Psoas muscle (tissue), 8 donors: ENCODE results near the gene PSAPL1. TPM values are rescaled to one million over a fixed set of nuclear protein-coding genes. Genes with fewer than 3 reads are reported as not detected.

Experiments used
- ATAC-seq, 4 donors: fragments of 200-7000 bp; cut with Tn5 transposase; one replicate each; pipeline ENCODE4 v1.9.1; 2020; ENCODE audit warnings: moderate library complexity in 3 of 4, mild to moderate bottlenecking in 2 of 4
- DNase-seq, 2 donors: peaks; one replicate each; pipeline ENCODE4 v3.0.0-alpha.2; 2020
- H3K27ac ChIP-seq: fragments of 200-600 bp; one replicate; pipeline ENCODE4 v1.8.0; 2022
- H3K27me3 ChIP-seq, 3 donors: fragments of 200-600 bp in 1 of 3; one replicate each; pipeline versions ENCODE4 v1.6.1 to v1.8.0; 2013 to 2022; ENCODE audit warnings: low read length in 2 of 3, mild to moderate bottlenecking in 2 of 3, moderate library complexity in 1 of 3; ENCODE audit not compliant: insufficient read depth in 3 of 3
- H3K36me3 ChIP-seq, 2 donors: fragments of 200-600 bp in 1 of 2; one replicate each; pipeline versions ENCODE4 v1.6.1 to v1.8.0; 2013 to 2022; ENCODE audit warnings: low read depth in 1 of 2, mild to moderate bottlenecking in 1 of 2, moderate library complexity in 1 of 2; ENCODE audit not compliant: insufficient read depth in 1 of 2
- H3K4me1 ChIP-seq: fragments of 200-600 bp; one replicate; pipeline ENCODE4 v1.8.0; 2022
- H3K4me3 ChIP-seq: fragments of 200-600 bp; one replicate; pipeline ENCODE4 v1.8.0; 2022; ENCODE audit warnings: mild to moderate bottlenecking
- H3K9me3 ChIP-seq: fragments of 200-600 bp; one replicate; pipeline ENCODE4 v1.8.0; 2022
- WGBS, 3 donors: extraction: QIAGEN DNeasy Blood & Tissue Kit; methylation state at CpG; one replicate each; pipeline versions ENCODE4 v1.1.6 to v1.1.7; 2013; 5-methylcytosine and 5-hydroxymethylcytosine counted together
- intact Hi-C, 2 donors: fragments of 100-400 bp; cut with DNase I; formaldehyde crosslinking; loops; one replicate each; pipeline versions ENCODE4 v1.11.0 to v1.14.2; 2022
- polyA plus RNA-seq, 3 donors: library from polyadenylated mRNA; stranded (reverse); fragments of 200-250 nt; gene quantifications; one replicate each; pipeline ENCODE4 v1.2.3, GENCODE V29; 2013
- total RNA-seq, 4 donors: library from RNA; stranded (reverse); fragmentation: NEBNext Ultra II Directional in 2 of 4; extraction: Animal tissue kit (Norgen Biotek cat#: 25700) in 2 of 4; gene quantifications; one replicate each; pipeline versions ENCODE4 v1.2.1 to v1.2.4, GENCODE V29; 2021 to 2023
- TF ChIP-seq, protein P1 (sequence below): fragments of 200-600 bp; IDR thresholded peaks from one replicate; pipeline ENCODE4 v1.8.0; 2022; ENCODE audit warnings: antibody characterized with exemption
- donor health status: healthy with polysubstance abuse.
- donor health status: DM: no; HTN: no; CAD: no; lungs with moderate emphysema.
- donor health status: Bipolar disorder and iron deficiency.
- donor health status: healthy.
- donor health status: DM: yes; HTN: yes; CAD: no.
- donor health status: DM: no; HTN: no; CAD: no.
- donor health status: DM: no; HTN: no; CAD: no.
- donor health status: DM: yes; HTN: yes; CAD: no.

The PSAPL1 gene
- total and polyA plus RNA-seq, 7 donors: not detected

DNA sequence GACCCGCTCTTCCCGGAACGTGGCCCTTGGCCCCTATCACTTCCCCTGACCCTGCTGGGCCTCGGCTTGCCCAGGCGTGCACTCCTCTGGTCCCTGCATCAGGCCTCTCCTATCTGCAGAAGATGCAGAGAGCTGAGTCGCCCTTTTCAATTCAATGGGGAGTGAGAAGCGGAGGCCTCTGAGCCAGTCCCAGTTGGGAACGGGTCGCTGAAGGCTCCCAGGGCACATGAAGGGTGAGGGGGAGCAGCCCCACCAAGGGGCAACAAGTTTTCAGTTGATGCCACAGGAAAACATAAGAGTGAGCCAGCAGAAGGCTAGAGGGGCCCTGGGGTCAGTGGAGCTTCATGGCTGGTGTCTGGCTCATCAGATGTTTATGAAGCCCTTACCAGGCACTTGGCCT, 17.1 kb downstream of the PSAPL1 start:
- Histone ChIP-seq H3K4me3 (no peak overlapping the region), H3K9me3 (no peaks in the 10 kb centered on the region), H3K27ac (no peak overlapping the region), H3K4me1 (no peaks in the 10 kb centered on the region), H3K27me3 (peaks cover 0 to 1% (median 0%) of the 10 kb centered on the region in 3 donors), H3K36me3 (no peaks in the 10 kb centered on the region)
- TF ChIP-seq, protein P1, sequence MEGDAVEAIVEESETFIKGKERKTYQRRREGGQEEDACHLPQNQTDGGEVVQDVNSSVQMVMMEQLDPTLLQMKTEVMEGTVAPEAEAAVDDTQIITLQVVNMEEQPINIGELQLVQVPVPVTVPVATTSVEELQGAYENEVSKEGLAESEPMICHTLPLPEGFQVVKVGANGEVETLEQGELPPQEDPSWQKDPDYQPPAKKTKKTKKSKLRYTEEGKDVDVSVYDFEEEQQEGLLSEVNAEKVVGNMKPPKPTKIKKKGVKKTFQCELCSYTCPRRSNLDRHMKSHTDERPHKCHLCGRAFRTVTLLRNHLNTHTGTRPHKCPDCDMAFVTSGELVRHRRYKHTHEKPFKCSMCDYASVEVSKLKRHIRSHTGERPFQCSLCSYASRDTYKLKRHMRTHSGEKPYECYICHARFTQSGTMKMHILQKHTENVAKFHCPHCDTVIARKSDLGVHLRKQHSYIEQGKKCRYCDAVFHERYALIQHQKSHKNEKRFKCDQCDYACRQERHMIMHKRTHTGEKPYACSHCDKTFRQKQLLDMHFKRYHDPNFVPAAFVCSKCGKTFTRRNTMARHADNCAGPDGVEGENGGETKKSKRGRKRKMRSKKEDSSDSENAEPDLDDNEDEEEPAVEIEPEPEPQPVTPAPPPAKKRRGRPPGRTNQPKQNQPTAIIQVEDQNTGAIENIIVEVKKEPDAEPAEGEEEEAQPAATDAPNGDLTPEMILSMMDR: no peak
- DNase-seq (no peak), ATAC-seq (no peak)
- intact Hi-C loops: no loop called here
- WGBS, 3 donors: 81 to 96% (median 95%) methylated on average over 9 of the region's 9 CpGs

DNA sequence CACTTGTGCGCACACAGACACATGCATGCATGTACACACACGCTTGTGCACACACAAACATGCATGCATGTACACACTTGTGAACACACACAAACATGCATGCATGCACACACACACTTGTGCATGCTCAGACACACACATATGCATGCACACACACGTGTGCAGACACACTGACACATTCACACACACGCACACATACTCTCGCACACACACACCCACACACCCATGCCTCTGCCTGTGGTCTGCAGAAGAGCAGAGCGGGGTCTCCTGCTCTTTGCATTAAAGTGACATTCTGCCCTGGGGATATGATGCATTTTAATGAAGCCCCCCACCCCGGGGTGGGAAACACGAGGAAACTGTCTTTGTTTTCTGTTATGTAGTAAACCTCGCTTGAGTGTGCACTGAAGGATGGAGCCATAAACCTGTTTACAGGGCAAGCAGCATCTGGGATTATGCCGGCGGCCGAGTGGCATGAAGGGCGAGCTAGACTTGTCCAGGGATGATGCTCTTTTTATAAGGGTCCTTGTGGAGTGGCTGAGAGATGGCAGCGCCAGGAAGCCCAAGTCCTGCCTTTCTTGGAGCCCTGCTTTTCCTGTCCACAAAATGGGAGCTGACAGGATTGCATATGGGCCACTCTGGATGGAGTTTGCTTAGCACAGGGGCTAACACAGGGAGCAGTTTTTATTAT, 17.8 kb downstream of the PSAPL1 start:
- Histone ChIP-seq H3K4me1 (no peaks in the 10 kb centered on the region), H3K27me3 (peaks cover 0 to 3% (median 0%) of the 10 kb centered on the region in 3 donors), H3K9me3 (no peaks in the 10 kb centered on the region), H3K4me3 (no peak overlapping the region), H3K27ac (no peak overlapping the region), H3K36me3 (no peaks in the 10 kb centered on the region)
- WGBS, 3 donors: 84 to 87% (median 86%) methylated on average over 14 of the region's 14 CpGs
- intact Hi-C loops: no loop called here
- TF ChIP-seq, protein P1: no peak
- no peak for DNase-seq
- ATAC-seq: no peak

DNA sequence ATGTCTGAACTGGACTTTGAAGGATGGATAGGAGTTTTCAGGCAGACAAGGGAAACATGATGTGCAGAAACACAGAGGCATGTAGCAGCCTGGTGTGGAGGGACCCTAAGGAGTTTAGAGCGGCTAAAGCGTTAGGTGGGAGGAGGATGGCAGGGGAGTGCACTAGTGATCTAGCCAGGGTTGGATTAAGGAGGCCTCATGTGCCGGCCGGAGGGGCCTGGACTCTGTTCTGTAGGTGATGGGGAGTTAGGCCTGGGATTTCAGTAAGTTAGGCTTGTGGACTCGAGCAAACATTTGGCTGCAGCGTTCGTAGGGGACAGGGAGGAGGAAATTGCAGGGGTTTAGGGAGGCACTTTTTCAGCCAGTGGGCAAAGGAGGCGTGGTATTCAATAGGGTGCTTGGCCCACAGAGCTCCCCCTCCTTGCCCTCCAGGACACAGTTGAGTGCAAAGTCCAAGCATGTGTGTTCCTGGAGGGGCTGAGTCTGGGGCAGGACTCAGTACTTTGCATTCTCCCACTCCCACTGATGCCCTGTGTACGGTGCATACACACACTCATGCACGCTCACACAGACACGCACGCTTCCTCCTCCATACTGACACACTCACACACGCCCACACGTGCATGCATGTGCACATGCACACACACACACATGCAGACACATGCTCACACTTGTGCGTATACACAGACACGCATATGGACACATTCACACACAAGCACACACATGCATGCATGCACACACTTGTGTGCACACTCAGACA, 18.6 kb downstream of the PSAPL1 start:
- TF ChIP-seq, protein P1: no peak
- 85 to 91% (median 89%) methylated on average over 16 of the region's 16 CpGs for WGBS, 3 donors
- Histone ChIP-seq H3K27me3 (peaks cover 0 to 3% (median 0%) of the 10 kb centered on the region in 3 donors), H3K9me3 (no peaks in the 10 kb centered on the region), H3K36me3 (no peaks in the 10 kb centered on the region), H3K27ac (no peak overlapping the region), H3K4me1 (no peaks in the 10 kb centered on the region), H3K4me3 (no peak overlapping the region)
- no peak for DNase-seq
- ATAC-seq: no peak
- intact Hi-C loops: no loop called here

DNA sequence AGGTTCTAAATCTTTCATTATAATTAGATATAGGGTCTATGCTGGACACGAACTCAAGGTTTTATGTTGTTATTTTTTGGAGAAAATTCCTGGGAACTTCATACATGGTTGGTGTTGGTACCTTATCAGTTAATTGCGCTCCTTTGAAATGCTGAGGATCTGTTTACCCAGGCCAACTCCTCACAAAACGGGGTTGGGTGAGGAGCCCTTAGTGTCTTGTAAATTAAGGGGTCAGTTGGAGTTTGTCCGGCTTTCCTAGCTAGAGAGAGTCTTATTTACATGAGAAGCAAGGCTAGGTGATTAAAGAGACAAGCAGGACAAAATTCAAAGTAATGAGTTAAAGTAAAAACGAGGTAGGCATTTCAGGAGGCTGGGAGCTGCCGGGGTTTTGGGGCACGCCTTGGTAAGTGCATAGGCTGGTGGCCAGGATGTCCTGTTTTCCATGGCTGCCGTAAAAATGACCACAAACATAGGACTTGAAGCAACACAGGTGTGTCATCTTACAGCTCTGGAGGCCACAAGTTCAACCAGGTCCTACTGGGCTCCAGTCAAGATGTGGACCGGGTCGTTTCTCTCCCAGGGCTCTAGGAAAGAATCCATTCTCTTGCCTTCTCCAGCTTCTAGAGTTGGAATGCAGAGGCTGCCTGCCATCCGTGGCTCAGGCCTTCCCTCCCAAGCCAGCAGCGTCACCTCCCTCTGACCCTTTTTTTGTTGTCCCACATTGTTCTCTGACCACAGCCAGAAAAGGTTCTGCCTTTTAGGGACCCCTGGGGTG, 19.8 kb downstream of the PSAPL1 start:
- no peak overlapping the region for H3K27ac ChIP-seq
- intact Hi-C loops: no loop called here
- no peak overlapping the region for H3K4me3 ChIP-seq
- DNase-seq: no peak
- H3K27me3 ChIP-seq: peaks cover 0 to 3% (median 0%) of the 10 kb centered on the region in 3 donors
- 68 to 76% (median 73%) methylated on average over 12 of the region's 12 CpGs for WGBS, 3 donors
- TF ChIP-seq, protein P1: no peak
- H3K36me3 ChIP-seq: no peaks in the 10 kb centered on the region
- no peaks in the 10 kb centered on the region for H3K4me1 ChIP-seq
- no peaks in the 10 kb centered on the region for H3K9me3 ChIP-seq
- no peak for ATAC-seq
